Prostate gland (tissue), 2 donors: ENCODE data around the gene PSMA6. TPM values are rescaled to one million over a fixed set of nuclear protein-coding genes. Genes with fewer than 3 reads are reported as not detected.

ENCODE experiments used
- DNase-seq: peaks from one replicate; pipeline ENCODE4 v3.0.0-alpha.2; 2019; ENCODE audit warnings: low spot score
- H3K27ac ChIP-seq, 2 donors: fragments of 200-600 bp; sonication (generic); 2 replicates each; pipeline ENCODE4 v1.5.1; 2017 to 2019
- H3K27me3 ChIP-seq: fragments of 200-600 bp; sonication (generic); replicated peaks from 2 replicates; pipeline ENCODE4 v1.5.1; 2019; ENCODE audit not compliant: insufficient read depth
- H3K36me3 ChIP-seq, 2 donors: fragments of 200-600 bp; sonication (generic); 1 replicate in 1 of 2; 2 replicates in 1 of 2; pipeline versions ENCODE4 v1.5.1 to v1.8.1; 2017 to 2019
- H3K4me1 ChIP-seq: fragments of 200-600 bp; sonication (generic); replicated peaks from 2 replicates; pipeline ENCODE4 v1.5.1; 2019
- H3K4me3 ChIP-seq, 2 donors: fragments of 200-600 bp; sonication (generic); 2 replicates each; pipeline ENCODE4 v1.5.1; 2017 to 2019
- H3K9me3 ChIP-seq: fragments of 200-600 bp; sonication (generic); 2 replicates; pipeline ENCODE4 v1.5.1; 2017
- CTCF ChIP-seq, 4 experiments: fragments of 200-600 bp in 2 of 4; fragments of 450-650 bp in 2 of 4; sonication (generic) in 2 of 4; IDR thresholded peaks; 1 replicate in 3 of 4; 2 replicates in 1 of 4; pipeline ENCODE4 v1.5.1; 2016 to 2019; ENCODE audit warnings: antibody characterized with exemption in 4 of 4, mild to moderate bottlenecking in 2 of 4, moderate library complexity in 2 of 4
- POLR2A ChIP-seq: fragments of 450-650 bp; IDR thresholded peaks from one replicate; pipeline ENCODE4 v1.6.1; 2016; ENCODE audit warnings: antibody characterized with exemption, mild to moderate bottlenecking
- POLR2AphosphoS5 ChIP-seq: sonication (generic); formaldehyde crosslinking; IDR thresholded peaks from one replicate; pipeline ENCODE4 v1.6.1; 2017; ENCODE audit warnings: antibody characterized with exemption
- WGBS: methylation state at CpG from one replicate; pipeline ENCODE4 v1.1.5; 2018; 5-methylcytosine and 5-hydroxymethylcytosine counted together
- intact Hi-C: fragments of 100-400 bp; cut with DNase I; formaldehyde crosslinking; loops from one replicate; pipeline ENCODE4 v1.14.2; 2022
- total RNA-seq, 2 donors: library from RNA; depleted of rRNA; stranded (reverse); fragments of >200 nt; gene quantifications; one replicate each; pipeline ENCODE4 v1.1.0, GENCODE V29; 2016

The PSMA6 gene
- total RNA-seq, 2 donors from 2014 or later = 84.1 to 181 TPM

GRCh38 chr14:35284506-35284905 is 7.7 kb upstream of the PSMA6 start:
- Histone ChIP-seq H3K9me3 (no peaks in the 10 kb centered on the region), H3K36me3 (no peaks in the 10 kb centered on the region), H3K4me3 (no peak overlapping the region), H3K27me3 (no peaks in the 10 kb centered on the region), H3K4me1 (no peaks in the 10 kb centered on the region), H3K27ac (no peak overlapping the region)
- TF ChIP-seq CTCF (IDR thresholded peaks at IDR 0.05) = no peak
- no peak for TF ChIP-seq POLR2A
- TF ChIP-seq POLR2AphosphoS5 = no peak
- DNase-seq = no peak
- WGBS = 100% methylated on average over 2 of the region's 2 CpGs
- intact Hi-C loops = no loop called here

- H3K4me1 ChIP-seq = no peaks in the 10 kb centered on the region
- TF ChIP-seq CTCF (IDR thresholded peaks at IDR 0.05) (no peak), POLR2A (no peak), POLR2AphosphoS5 (no peak)
- DNase-seq = no peak
- intact Hi-C loops = no loop called here
- no peaks in the 10 kb centered on the region for H3K9me3 ChIP-seq
- no peak overlapping the region for H3K4me3 ChIP-seq
- 76% methylated on average over 5 of the region's 5 CpGs for WGBS
- no peak overlapping the region for H3K27ac ChIP-seq
- H3K27me3 ChIP-seq = no peaks in the 10 kb centered on the region
- H3K36me3 ChIP-seq = no peaks in the 10 kb centered on the region
These were observed 6.8 kb upstream of the PSMA6 start for GRCh38 chr14:35285168-35286002.

GRCh38 chr14:35286003-35286600 is 6.1 kb upstream of the PSMA6 start:
- WGBS = 80% methylated on average over 8 of the region's 8 CpGs
- TF ChIP-seq CTCF (IDR thresholded peaks at IDR 0.05) = no peak
- TF ChIP-seq POLR2AphosphoS5 = no peak
- no peak for TF ChIP-seq POLR2A
- intact Hi-C loops = no loop called here
- DNase-seq = no peak
- no peak overlapping the region for H3K4me3 ChIP-seq
- no peaks in the 10 kb centered on the region for H3K27me3 ChIP-seq
- H3K9me3 ChIP-seq = no peaks in the 10 kb centered on the region
- H3K4me1 ChIP-seq = no peaks in the 10 kb centered on the region
- H3K36me3 ChIP-seq = no peaks in the 10 kb centered on the region
- no peak overlapping the region for H3K27ac ChIP-seq

- no peak overlapping the region for H3K27ac ChIP-seq
- intact Hi-C loops = no loop called here
These were observed 5.5 kb upstream of the PSMA6 start for GRCh38 chr14:35286707-35287106.

More at GRCh38 chr14:35286707-35287106, 5.5 kb upstream of the PSMA6 start:
- no peaks in the 10 kb centered on the region for H3K36me3 ChIP-seq
- 89% methylated on average over 1 of the region's 1 CpG for WGBS
- TF ChIP-seq POLR2A = no peak
- TF ChIP-seq CTCF (IDR thresholded peaks at IDR 0.05) = no peak
- no peak for TF ChIP-seq POLR2AphosphoS5
- no peak overlapping the region for H3K4me3 ChIP-seq
- no peaks in the 10 kb centered on the region for H3K27me3 ChIP-seq
- no peak for DNase-seq
- H3K4me1 ChIP-seq = no peaks in the 10 kb centered on the region
- H3K9me3 ChIP-seq = no peaks in the 10 kb centered on the region
